Posterior vena cava (tissue), 2 donors: ENCODE data around the gene ZNF521. TPM values are rescaled to one million over a fixed set of nuclear protein-coding genes. Genes with fewer than 3 reads are reported as not detected.

Experiments
- DNase-seq: peaks from one replicate; pipeline ENCODE4 v3.0.0-alpha.2; 2020; ENCODE audit warnings: low spot score
- intact Hi-C, 2 donors: fragments of 100-400 bp; cut with DNase I; formaldehyde crosslinking; loops; one replicate each; pipeline versions ENCODE4 v1.14.1 to v1.14.2; 2022 to 2023
- long read RNA-seq, 2 donors: library from polyadenylated mRNA; unstranded; transcript quantifications; one replicate each; pipeline ENCODE4 v2.0.0, GENCODE V29; 2020 to 2021
- total RNA-seq, 2 donors: library from RNA; stranded (reverse); fragmentation: NEBNext Ultra II Directional; extraction: Animal tissue kit (Norgen Biotek cat#: 25700); gene quantifications; one replicate each; pipeline ENCODE4 v1.2.1, GENCODE V29; 2021
- donor health status: DM: yes; HTN: yes; CAD: no.
- donor health status: DM: yes; HTN: yes; CAD: no.

Gene ZNF521
- 10 to 100 TPM; 29.0 to 44.5 TPM for total RNA-seq
- long read RNA-seq, donor 1, full-length matches to known transcripts, result 2 of 10 reads
- long read RNA-seq, donor 1, partial matches to known transcripts, result 4 of 10 reads
- long read RNA-seq, donor 1, other reads (novel, unspliced or antisense), result 4 of 10 reads
- long read RNA-seq, donor 2, partial matches to known transcripts, result 5 of 8 reads
- long read RNA-seq, donor 2, other reads (novel, unspliced or antisense), result 3 of 8 reads

- peak; percentile 94 for DNase-seq
- intact Hi-C loops, result loop anchor here in 1 of 2 donors (5.0 to 10.0 kb wide), 2 partner anchors 120 to 187 kb away; no protein-coding TSS in a partner anchor
Observed at GRCh38 chr18:25351777-25352628, at the start of gene ZNF521. Gene ZNF521, minus strand, starts transcription at chr18:25352166. Its CDS starts 1,220 bp downstream, at chr18:25350946.

DNA sequence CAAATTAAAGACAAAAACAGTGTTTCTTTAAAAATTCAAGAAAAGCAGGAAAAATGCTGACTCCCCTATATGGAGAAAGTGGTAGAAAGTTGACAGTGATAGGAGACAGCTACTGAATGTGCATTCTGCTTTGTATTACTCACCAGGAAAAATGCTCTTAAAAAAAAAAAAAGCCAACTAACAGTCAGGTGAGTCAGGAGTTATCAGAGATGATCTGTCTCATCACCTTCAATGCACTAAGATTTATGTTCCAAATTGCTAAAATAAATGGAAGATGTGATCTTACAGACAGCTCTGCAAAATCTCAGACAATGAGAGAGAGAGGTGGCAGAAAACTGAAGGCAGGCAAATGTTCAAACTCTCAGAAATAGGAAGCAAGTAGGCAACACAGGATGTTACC is 47.6 kb upstream of the ZNF521 start:
- no peak for DNase-seq
- intact Hi-C loops, result no loop called here

DNA sequence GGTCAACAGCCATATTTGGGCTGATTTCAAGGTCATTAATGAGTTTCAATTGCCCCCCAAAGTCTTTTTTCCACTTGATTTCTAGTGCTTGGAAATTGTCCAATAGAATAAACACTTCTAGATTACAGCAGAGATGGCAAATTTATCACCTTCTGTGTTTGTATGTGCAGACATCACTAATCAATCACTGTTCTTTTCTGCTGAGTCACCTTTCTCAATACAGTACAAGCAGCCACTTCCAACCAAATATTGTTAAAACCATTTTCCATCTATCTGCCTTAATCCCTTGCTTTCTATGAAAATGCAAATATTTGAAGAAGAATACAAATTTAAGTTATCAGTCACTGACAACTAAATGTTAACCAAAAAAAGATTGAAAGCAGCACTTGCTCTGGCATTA is 40.2 kb upstream of the ZNF521 start:
- no peak for DNase-seq
- intact Hi-C loops, result no loop called here

- intact Hi-C loops, result no loop called here
- DNase-seq, result no peak
Observed at GRCh38 chr18:25373432-25374179, 21.6 kb upstream of the ZNF521 start.

DNA sequence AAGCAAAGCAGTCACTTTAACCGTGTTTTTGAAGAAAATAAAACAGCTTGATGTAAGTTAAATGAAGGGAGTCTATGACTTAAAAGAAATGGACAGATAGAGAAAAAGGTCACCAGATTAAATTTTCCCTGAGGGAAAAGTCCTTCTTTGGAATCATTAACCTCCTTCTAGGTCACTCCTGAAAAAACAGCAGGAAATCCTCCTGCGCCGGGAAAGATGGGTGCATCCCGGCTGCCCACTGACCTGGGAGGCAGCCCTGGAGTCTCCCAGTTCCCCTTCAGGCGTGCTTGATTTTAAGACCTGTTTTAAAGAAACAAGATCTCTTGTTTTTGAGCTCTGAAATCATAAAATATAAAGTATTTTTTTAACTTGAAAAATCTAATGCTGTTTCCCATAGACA is 18.4 kb upstream of the ZNF521 start:
- intact Hi-C loops, result no loop called here
- DNase-seq, result no peak

- intact Hi-C loops, result loop anchor here in 1 of 2 donors (10.0 kb wide), 1 partner anchor 300 kb away; no protein-coding TSS in a partner anchor
- no peak for DNase-seq
Observed at GRCh38 chr18:25365242-25365641, 13.3 kb upstream of the ZNF521 start.

DNA sequence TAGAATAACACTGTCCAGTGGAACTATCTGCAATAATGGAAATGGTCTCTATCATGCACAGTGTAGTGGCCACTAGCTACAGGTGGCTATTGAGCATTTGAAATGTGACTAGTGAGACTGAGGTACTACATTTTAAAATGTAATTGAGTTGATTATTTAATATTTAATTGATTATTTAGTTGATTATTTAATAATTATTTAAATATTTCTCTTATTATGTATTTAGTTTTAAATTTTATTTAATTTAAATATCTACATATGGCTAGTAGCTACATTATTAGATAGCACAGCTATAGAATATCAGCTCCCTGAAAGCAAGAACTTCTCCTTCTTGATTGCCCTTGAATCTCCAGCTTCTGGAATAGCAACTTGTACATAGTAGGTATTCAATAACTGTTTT is 12.8 kb upstream of the ZNF521 start:
- intact Hi-C loops, result loop anchor here in 1 of 2 donors (10.0 kb wide), 1 partner anchor 300 kb away; no protein-coding TSS in a partner anchor
- DNase-seq, result no peak

GRCh38 chr18:25360301-25360899 is 8.4 kb upstream of the ZNF521 start:
- intact Hi-C loops, result loop anchor here in 1 of 2 donors (10.0 kb wide), 1 partner anchor 296 kb away; no protein-coding TSS in a partner anchor
- DNase-seq, result no peak

GRCh38 chr18:25353080-25353479 is 1.1 kb upstream of the ZNF521 start:
- DNase-seq, result no peak
- intact Hi-C loops, result loop anchor here in 1 of 2 donors (5.0 to 10.0 kb wide), 2 partner anchors 121 to 188 kb away; no protein-coding TSS in a partner anchor

GRCh38 chr18:25352629-25353005 is 651 bp upstream of the ZNF521 start:
- no peak for DNase-seq
- intact Hi-C loops, result loop anchor here in 1 of 2 donors (5.0 to 10.0 kb wide), 2 partner anchors 120 to 188 kb away; no protein-coding TSS in a partner anchor

GRCh38 chr18:25351280-25351775 is 638 bp downstream of the ZNF521 start:
- no peak for DNase-seq
- intact Hi-C loops, result loop anchor here in 1 of 2 donors (5.0 to 10.0 kb wide), 2 partner anchors 119 to 187 kb away; no protein-coding TSS in a partner anchor

DNA sequence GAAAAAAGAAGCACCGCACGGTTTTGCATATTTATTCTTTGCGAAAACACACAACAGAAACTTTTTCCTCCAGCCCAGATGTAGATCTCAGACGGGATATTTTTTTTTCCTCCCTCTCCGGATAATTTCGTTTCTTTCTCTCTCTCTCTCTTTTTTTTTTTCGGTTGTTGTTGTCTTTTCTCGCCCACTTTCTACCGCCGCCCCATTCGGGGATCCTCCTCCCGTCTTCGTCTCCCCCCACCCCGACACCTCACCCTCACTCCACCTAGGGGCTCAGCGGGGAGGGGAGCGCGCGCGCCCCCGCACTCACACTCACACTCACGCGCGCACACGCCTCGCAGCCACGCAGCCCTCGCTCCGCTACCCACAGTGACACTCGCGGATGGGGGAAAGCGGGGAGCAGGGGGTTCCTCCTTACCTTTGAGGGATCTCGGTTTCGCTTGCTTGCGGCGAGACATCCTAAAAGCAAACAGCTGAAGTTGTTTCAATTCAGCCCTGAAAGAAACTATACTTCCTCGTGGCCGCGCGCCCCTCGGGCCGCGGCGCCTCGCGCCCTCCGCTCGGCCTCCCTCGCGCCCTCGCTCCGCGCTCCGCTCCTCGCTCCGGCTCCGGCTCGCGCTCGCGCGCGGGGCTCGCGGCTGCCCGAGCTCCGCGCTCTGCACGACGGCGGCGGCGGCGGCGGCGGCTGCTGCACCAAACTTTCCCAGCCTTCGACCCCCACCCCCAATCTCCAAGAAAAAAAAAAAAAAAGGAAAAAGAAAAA is 1.3 kb downstream of the ZNF521 start:
- intact Hi-C loops, result loop anchor here in 1 of 2 donors (5.0 to 10.0 kb wide), 2 partner anchors 118 to 186 kb away; no protein-coding TSS in a partner anchor
- peak; percentile 85 for DNase-seq

- intact Hi-C loops, result loop anchor here in 1 of 2 donors (5.0 to 10.0 kb wide), 3 partner anchors 65 to 185 kb away; no protein-coding TSS in a partner anchor
- peak; percentile 79 for DNase-seq
Observed at GRCh38 chr18:25349926-25350487, 2.0 kb downstream of the ZNF521 start.

DNA sequence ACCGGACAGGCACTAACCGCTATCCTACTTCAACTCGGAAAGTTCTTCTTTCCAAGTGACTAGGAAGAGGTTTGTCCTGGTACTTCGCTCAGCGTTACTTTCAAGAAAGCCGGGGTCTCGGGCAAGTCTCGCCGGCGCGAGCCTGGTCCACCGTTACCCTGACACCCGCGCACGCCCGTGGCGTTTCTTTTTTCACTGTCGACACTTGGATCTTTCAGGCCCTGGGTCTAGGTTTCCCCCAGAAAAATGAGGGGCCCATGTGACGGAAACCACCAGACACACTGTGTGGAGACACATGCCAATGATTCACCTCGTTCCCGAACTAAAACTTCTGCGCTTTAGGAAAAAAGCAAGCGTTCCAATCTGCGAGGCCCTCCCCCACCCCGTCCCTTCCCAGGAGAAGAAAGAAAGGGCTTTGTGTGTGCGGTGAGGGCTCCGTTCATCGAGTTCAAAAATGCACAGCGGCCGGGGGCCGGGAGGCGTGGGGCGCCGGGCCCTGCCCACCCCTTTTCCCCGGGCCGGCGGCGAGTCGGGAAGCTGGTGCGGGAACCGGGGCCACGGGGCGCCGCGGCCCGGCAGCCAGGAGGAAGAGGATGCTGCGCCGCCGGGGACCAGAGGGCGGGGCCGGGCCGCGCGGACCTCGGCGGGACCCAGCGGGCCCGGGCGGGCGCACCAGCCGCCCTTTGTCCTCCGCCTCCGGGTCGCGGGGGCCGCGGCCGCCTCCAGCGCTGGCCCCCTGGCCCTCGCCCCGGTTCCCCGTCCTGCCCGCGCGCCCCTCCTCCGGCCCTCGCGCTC is 2.6 kb downstream of the ZNF521 start:
- DNase-seq, result peak; percentile 82
- intact Hi-C loops, result loop anchor here in 1 of 2 donors (10.0 kb wide), 1 partner anchor 65 kb away; no protein-coding TSS in a partner anchor

- intact Hi-C loops, result loop anchor here in 1 of 2 donors (10.0 kb wide), 1 partner anchor 64 kb away; no protein-coding TSS in a partner anchor
- DNase-seq, result no peak
Observed at GRCh38 chr18:25348386-25349130, 3.4 kb downstream of the ZNF521 start.

DNA sequence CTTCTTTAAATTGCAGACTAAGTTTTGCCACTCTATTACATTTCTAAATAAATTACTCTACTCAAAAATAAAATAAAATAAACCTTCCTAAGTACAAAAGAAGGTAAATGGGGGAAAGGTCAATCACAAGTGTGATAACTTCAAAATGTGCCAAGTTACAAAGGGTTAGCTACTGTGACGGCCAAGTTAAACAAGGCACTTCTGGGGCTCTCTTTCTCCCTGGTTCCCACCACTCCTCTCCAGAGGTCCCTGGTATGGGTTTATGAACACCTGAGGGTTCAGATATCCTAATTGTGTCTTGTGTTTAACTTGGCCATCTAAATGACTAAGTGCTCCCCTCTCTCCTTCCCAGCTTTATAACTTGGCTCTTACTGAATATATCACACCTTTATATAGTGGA is 5.4 kb downstream of the ZNF521 start:
- DNase-seq, result no peak
- intact Hi-C loops, result loop anchor here in 1 of 2 donors (10.0 kb wide), 1 partner anchor 62 kb away; no protein-coding TSS in a partner anchor
